ENCODE data around the gene GATA1.

The GATA1 gene

DNA sequence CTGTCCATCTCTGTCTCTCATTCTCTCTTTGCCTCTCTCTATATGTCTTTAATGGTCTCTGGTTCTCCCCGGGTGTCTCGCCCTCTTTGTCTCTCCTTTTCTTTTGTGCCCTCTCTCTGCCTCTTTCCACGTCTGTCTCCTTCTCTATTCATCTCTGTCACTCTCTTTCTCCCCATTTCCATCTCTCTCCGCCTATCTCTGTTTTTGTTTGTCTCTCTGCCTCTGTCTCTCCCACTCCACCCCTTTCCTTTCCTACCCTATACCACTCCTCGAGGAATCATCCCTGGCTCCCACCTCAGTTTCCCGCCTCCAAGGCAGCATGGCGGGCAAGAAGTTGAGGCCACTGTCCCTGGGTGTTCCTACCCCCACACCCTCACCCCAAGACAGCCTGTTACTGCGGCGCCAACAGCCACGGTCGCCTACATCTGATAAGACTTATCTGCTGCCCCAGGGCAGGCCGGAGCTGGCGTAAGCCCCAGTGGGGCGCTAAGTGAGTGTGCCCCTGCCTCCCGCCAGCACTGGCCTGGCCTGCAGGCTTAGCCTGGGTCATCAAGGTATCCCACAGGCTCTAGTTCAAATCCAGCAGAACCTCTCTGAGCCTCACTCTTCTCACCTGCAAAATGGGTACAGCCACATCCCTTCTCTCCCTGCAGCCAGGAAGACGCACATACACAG, 713 bp upstream of the GATA1 start:
- DNase-seq, result no peak

- DNase-seq, result no peak
These were observed 575 bp downstream of the GATA1 start for GRCh38 chrX:48786825-48787504.

GRCh38 chrX:48787505-48788443, 1.4 kb downstream of the GATA1 start:
- DNase-seq, result no peak

GRCh38 chrX:48789366-48790220, 3.2 kb downstream of the GATA1 start:
- no peak for DNase-seq

GRCh38 chrX:48790477-48790876, 4.1 kb downstream of the GATA1 start:
- no peak for DNase-seq

DNA sequence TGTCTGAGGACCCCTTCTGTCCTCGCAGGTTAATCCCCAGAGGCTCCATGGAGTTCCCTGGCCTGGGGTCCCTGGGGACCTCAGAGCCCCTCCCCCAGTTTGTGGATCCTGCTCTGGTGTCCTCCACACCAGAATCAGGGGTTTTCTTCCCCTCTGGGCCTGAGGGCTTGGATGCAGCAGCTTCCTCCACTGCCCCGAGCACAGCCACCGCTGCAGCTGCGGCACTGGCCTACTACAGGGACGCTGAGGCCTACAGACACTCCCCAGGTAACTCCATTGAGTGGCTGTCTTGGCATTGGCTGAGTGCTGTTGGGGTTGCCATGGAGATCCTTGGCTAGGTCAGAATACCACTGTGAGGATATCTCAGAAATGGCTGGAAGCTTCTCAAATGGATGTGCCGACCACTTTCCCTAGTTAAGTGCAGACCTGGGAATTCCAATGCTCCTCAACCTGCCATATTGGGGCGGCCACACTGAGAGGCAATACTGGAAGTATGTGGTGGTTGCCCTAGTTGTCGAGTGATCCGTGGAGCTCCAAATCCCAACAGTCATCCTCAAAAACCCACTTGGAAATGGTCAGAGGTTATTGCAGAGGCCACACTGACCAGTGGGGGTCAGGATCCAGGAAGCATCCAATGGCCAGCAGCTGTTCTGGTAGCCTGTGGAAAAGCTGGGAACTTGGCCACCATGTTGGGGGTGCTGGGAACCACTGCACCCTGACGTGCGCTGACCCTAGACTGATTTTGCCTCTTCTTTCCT, 4.9 kb downstream of the GATA1 start:
- no peak for DNase-seq

- no peak for DNase-seq
These were observed 5.8 kb downstream of the GATA1 start for GRCh38 chrX:48792219-48792618.

GRCh38 chrX:48793935-48794334, 7.5 kb downstream of the GATA1 start:
- DNase-seq, result no peak

- DNase-seq, result no peak
These were observed 8.0 kb downstream of the GATA1 start for GRCh38 chrX:48794340-48794910.

- DNase-seq, result no peak
These were observed 8.6 kb downstream of the GATA1 start for GRCh38 chrX:48794911-48795515.

GRCh38 chrX:48798318-48798717, 11.9 kb downstream of the GATA1 start:
- DNase-seq, result no peak

DNA sequence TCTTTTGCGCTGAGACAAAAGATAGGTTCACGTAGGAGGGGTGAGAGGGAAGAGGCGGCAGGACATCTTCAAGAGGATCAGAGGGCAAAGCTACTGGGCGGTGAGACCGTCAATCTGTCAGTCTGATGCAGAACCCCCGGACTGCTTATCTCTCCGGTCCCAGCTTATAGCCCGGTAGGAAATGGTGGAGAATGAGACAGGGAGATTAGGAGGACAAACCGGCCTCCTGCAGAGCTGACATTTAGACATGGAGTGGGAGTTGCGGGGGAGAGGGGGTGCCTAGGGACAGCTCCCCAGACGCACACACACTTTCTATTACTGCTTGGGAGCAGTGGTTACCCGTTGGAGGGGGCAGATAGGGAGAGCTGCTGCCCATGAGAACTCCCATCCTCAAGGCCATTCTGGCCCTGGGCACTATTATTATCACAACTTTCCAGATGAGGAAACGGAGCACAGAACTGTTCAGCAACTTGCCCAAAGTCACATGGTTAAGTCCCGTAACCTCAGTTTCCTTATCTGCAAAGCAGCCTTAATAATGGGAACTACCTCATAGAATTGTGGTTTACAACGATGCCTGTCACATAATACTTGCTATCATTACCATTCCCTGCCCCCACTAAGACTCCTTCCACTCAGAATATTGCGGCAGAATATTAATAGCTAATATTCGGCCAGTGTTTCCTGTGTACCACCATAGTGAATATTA, 14.3 kb downstream of the GATA1 start:
- no peak for DNase-seq

- DNase-seq, result peak; percentile 98
These were observed 15.1 kb downstream of the GATA1 start, which contains the start of gene HDAC6 for GRCh38 chrX:48801280-48802088. HDAC6 (plus strand) TSS chrX:48802067; CDS start chrX:48802693, 626 bp downstream.

DNA sequence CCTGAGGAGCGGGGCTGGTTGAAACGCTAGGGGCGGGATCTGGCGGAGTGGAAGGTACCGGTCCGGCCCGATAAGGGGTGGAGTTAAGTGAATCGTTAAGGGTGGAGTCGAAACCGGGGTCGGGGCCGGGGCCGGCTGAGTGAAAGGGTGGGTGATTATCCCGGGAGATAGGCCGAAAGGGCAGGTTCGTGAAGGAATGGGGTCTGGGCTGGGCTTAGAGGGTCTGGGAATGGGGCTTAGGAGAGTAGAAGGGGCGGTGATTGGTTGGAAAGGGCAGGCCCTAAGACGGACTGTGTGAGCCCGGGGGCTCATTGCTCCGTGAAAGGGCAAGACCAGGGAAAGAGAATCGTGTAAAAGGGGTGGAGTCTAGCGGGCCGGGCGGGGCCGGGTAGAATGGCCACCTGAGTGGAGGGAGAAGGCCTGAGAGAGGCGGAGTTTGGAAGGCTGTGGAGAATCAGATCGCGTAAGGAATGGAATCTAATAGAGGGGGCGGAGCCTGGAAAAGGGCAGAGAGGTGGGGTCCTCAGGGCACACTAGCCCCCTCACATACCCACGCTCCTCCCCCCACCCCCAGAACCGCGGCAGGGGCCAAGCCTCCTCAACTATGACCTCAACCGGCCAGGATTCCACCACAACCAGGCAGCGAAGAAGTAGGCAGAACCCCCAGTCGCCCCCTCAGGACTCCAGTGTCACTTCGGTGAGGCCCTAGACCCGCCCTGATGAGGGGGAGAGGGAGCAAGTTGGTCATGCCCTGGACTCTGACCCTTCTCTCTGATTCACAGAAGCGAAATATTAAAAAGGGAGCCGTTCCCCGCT, 15.9 kb downstream of the GATA1 start:
- peak; percentile 85 for DNase-seq

DNA sequence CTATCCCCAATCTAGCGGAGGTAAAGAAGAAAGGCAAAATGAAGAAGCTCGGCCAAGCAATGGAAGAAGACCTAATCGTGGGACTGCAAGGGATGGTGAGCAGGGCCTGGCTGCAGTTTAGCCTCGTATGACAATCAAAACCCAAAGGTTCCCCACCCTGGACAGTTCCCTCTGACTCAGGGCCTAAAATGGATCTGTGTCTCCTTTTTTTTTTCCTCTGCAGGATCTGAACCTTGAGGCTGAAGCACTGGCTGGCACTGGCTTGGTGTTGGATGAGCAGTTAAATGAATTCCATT, 16.5 kb downstream of the GATA1 start:
- no peak for DNase-seq

- DNase-seq, result no peak
These were observed 19.7 kb downstream of the GATA1 start for GRCh38 chrX:48806081-48806480.

- DNase-seq, result no peak
These were observed 27.3 kb downstream of the GATA1 start for GRCh38 chrX:48813644-48814043.

- no peak for DNase-seq
These were observed 28.3 kb downstream of the GATA1 start for GRCh38 chrX:48814722-48815121.

- DNase-seq, result no peak
These were observed 28.9 kb downstream of the GATA1 start for GRCh38 chrX:48815266-48815665.
